ENCODE measurements around the gene VEPH1.

GRCh38 chr3:157263027-157263426 lies 240.2 kb downstream of the VEPH1 start:
- no peak for TF ChIP-seq POLR2A (IDR thresholded peaks at IDR 0.05)
- no peak for TF ChIP-seq CTCF (IDR thresholded peaks at IDR 0.05)

Data from lower leg skin (tissue), 3 donors.